SU-DHL-6 (cell line): ENCODE data around the gene PFKFB2.

Source experiments
- H2AFZ ChIP-seq: fragments of 200-600 bp; sonication (generic); 2 replicates; pipeline ENCODE4 v1.6.1; 2014; ENCODE audit warnings: low read depth, mild to moderate bottlenecking, moderate library complexity, mixed read lengths, antibody characterized with exemption, low read length; ENCODE audit not compliant: severe bottlenecking
- H3F3A ChIP-seq: fragments of 200-600 bp; shearing (Covaris generic); 2 replicates; pipeline ENCODE4 v1.6.0; 2016; ENCODE audit warnings: antibody characterized with exemption, mild to moderate bottlenecking; ENCODE audit not compliant: insufficient read depth
- H3K27ac ChIP-seq: fragments of 200-600 bp; sonication (generic); 2 replicates; pipeline ENCODE4 v1.5.1; 2016; ENCODE audit warnings: low read depth, mild to moderate bottlenecking, low read length, moderate library complexity, mixed read lengths
- H3K27me3 ChIP-seq: fragments of 200-600 bp; sonication (generic), shearing (Covaris generic); 2 replicates; pipeline ENCODE4 v1.6.0; 2014; ENCODE audit warnings: mild to moderate bottlenecking, low read length
- H3K36me3 ChIP-seq: fragments of 200-600 bp; sonication (generic); 2 replicates; pipeline ENCODE4 v1.6.1; 2014; ENCODE audit warnings: mild to moderate bottlenecking, low read length, mixed read lengths
- H3K4me2 ChIP-seq: fragments of 300-600, 200-600 bp; shearing (Covaris generic), sonication (generic); 2 replicates; pipeline ENCODE4 v1.6.0; 2014; ENCODE audit warnings: low read length, low read depth, mild to moderate bottlenecking; ENCODE audit not compliant: poor library complexity, severe bottlenecking
- H3K4me3 ChIP-seq: fragments of 200-600 bp; sonication (generic); 2 replicates; pipeline ENCODE4 v1.5.1; 2014; ENCODE audit warnings: antibody characterized with exemption, low read length, mild to moderate bottlenecking, mixed read lengths; ENCODE audit not compliant: insufficient read depth, poor library complexity, severe bottlenecking
- H3K79me2 ChIP-seq: fragments of 200-600 bp; sonication (generic); 2 replicates; pipeline ENCODE4 v1.6.1; 2014; ENCODE audit warnings: mild to moderate bottlenecking, low read length, moderate library complexity; ENCODE audit not compliant: insufficient read depth
- H3K9ac ChIP-seq: fragments of 200-600 bp; sonication (generic); 2 replicates; pipeline ENCODE4 v1.7.0; 2014; ENCODE audit warnings: mild to moderate bottlenecking, low read length
- H3K9me2 ChIP-seq: fragments of 200-600 bp; sonication (generic); replicated peaks from 2 replicates; pipeline ENCODE4 v1.6.1; 2014; ENCODE audit warnings: low read length; ENCODE audit not compliant: insufficient read depth
- H3K9me3 ChIP-seq: fragments of 200-600 bp; sonication (generic); 2 replicates; pipeline ENCODE4 v1.6.1; 2014; ENCODE audit warnings: low read length, mixed read lengths; ENCODE audit not compliant: insufficient read depth
- H4K20me1 ChIP-seq: fragments of 200-600 bp; sonication (generic); 2 replicates; pipeline ENCODE4 v1.6.1; 2014; ENCODE audit warnings: low read depth, mild to moderate bottlenecking, antibody characterized with exemption, low read length, moderate library complexity, mixed read lengths
- CTCF ChIP-seq: fragments of 200-600 bp; sonication (generic); IDR thresholded peaks from one replicate; pipeline ENCODE4 v1.5.1; 2017; ENCODE audit warnings: antibody characterized with exemption, mild to moderate bottlenecking, low read length, moderate library complexity; ENCODE audit not compliant: insufficient read depth, poor library complexity, severe bottlenecking
- EZH2phosphoT487 ChIP-seq: fragments of 200-600 bp; sonication (generic), shearing (Covaris generic); conservative IDR thresholded peaks from 2 replicates; pipeline ENCODE4 v1.6.1; 2018; ENCODE audit warnings: mild to moderate bottlenecking, antibody characterized with exemption, low read length, moderate library complexity, mixed read lengths

PFKFB2 gene

GRCh38 chr1:207097871-207098324 is 44.8 kb downstream of the PFKFB2 start:
- Histone ChIP-seq H3K79me2 (no peaks in the 10 kb centered on the region), H3K9me2 (no peaks in the 10 kb centered on the region), H3F3A (no peaks in the 10 kb centered on the region), H3K27ac (no peak overlapping the region), H3K4me2 (no peak overlapping the region), H3K4me3 (no peak overlapping the region), H3K9me3 (no peaks in the 10 kb centered on the region), H2AFZ (no peak overlapping the region), H3K36me3 (no peaks in the 10 kb centered on the region), H3K27me3 (0 out of 2 replicates have a peak, but pooled peaks cover 2% of the 10 kb centered on the region), H4K20me1 (no peaks in the 10 kb centered on the region), H3K9ac (no peak overlapping the region)
- TF ChIP-seq EZH2phosphoT487 = no peak
- no peak for TF ChIP-seq CTCF

- Histone ChIP-seq H3K4me3 (no peak overlapping the region), H3K27me3 (0 out of 2 replicates have a peak, but pooled peaks cover 2% of the 10 kb centered on the region), H3K36me3 (no peaks in the 10 kb centered on the region), H3K4me2 (no peak overlapping the region), H3K27ac (no peak overlapping the region), H3K79me2 (no peaks in the 10 kb centered on the region), H3F3A (no peaks in the 10 kb centered on the region), H3K9me3 (no peaks in the 10 kb centered on the region), H3K9ac (no peak overlapping the region), H3K9me2 (no peaks in the 10 kb centered on the region), H4K20me1 (no peaks in the 10 kb centered on the region), H2AFZ (no peak overlapping the region)
- TF ChIP-seq EZH2phosphoT487 (no peak), CTCF (no peak)
These were observed 48.6 kb downstream of the PFKFB2 start for GRCh38 chr1:207101720-207102119.

GRCh38 chr1:207102146-207102545 is 49.1 kb downstream of the PFKFB2 start:
- 0 out of 2 replicates have a peak, but pooled peaks cover 2% of the 10 kb centered on the region for H3K27me3 ChIP-seq
- H2AFZ ChIP-seq = no peak overlapping the region
- no peaks in the 10 kb centered on the region for H3K36me3 ChIP-seq
- no peak overlapping the region for H3K27ac ChIP-seq
- H3K4me2 ChIP-seq = no peak overlapping the region
- H3K79me2 ChIP-seq = no peaks in the 10 kb centered on the region
- no peaks in the 10 kb centered on the region for H4K20me1 ChIP-seq
- H3K9ac ChIP-seq = no peak overlapping the region
- H3K9me3 ChIP-seq = no peaks in the 10 kb centered on the region
- TF ChIP-seq CTCF (no peak), EZH2phosphoT487 (no peak)
- no peak overlapping the region for H3K4me3 ChIP-seq
- no peaks in the 10 kb centered on the region for H3F3A ChIP-seq
- H3K9me2 ChIP-seq = no peaks in the 10 kb centered on the region
